Neural progenitor cell (in vitro differentiated cells): ENCODE measurements around the gene SPIN1.

Experiments
- CTCF ChIP-seq: fragments of 200-600 bp; sonication (generic); IDR thresholded peaks from 2 replicates; pipeline ENCODE4 v1.5.1; 2017; ENCODE audit warnings: antibody characterized with exemption, mild to moderate bottlenecking
- EZH2 ChIP-seq: fragments of 200-600 bp; sonication (generic); IDR thresholded peaks from 2 replicates; pipeline ENCODE4 v1.6.1; 2017; ENCODE audit warnings: antibody characterized with exemption, mild to moderate bottlenecking, moderate library complexity

- TF ChIP-seq CTCF (no peak), EZH2 (no peak)
These were observed 136.7 kb downstream of the SPIN1 start for GRCh38 chr9:88524911-88525310.
